CD8-positive, alpha-beta memory T cell (primary cell): ENCODE results near the gene NET1. TPM values are rescaled to one million over a fixed set of nuclear protein-coding genes. Genes with fewer than 3 reads are reported as not detected.

ENCODE experiments used
- CTCF ChIA-PET: fragments of 350-600 bp; sonication (Branson Sonifier 250); formaldehyde crosslinking; loops from one replicate; lab custom pipeline; 2021; ENCODE audit warnings: antibody characterized with exemption; lab: Charles Lee
- POLR2A ChIA-PET: fragments of 350-600 bp; sonication (Branson Sonifier 250); formaldehyde crosslinking; loops from one replicate; lab custom pipeline; 2021; ENCODE audit warnings: antibody characterized with exemption; lab: Charles Lee
- DNase-seq, 5 donors: peaks; one replicate each; pipeline versions ENCODE4 v3.0.0 to v3.0.0-alpha.2; 2020 to 2022; ENCODE audit warnings: mixed read lengths in 1 of 5
- H3K27ac ChIP-seq: one replicate; pipeline ENCODE4 v1.7.0; 2013; ENCODE audit warnings: low read depth, mild to moderate bottlenecking, low read length, moderate library complexity
- H3K27me3 ChIP-seq: 2 replicates; pipeline ENCODE4 v1.7.0; 2013; ENCODE audit warnings: low read length, mild to moderate bottlenecking; ENCODE audit not compliant: insufficient read depth, poor library complexity, severe bottlenecking
- H3K36me3 ChIP-seq: 2 replicates; pipeline ENCODE4 v1.7.0; 2013; ENCODE audit warnings: mild to moderate bottlenecking, low read length, moderate library complexity; ENCODE audit not compliant: insufficient read depth
- H3K4me1 ChIP-seq: 2 replicates; pipeline ENCODE4 v1.7.0; 2013; ENCODE audit warnings: mild to moderate bottlenecking, low read length, moderate library complexity; ENCODE audit not compliant: insufficient read depth
- H3K4me3 ChIP-seq: 2 replicates; pipeline ENCODE4 v1.7.0; 2013; ENCODE audit warnings: mild to moderate bottlenecking, low read length
- H3K9me3 ChIP-seq: 2 replicates; pipeline ENCODE4 v1.7.0; 2013; ENCODE audit warnings: mild to moderate bottlenecking, low read length
- H3K27ac Mint-ChIP-seq, 8 donors: one replicate each; pipeline ENCODE4 v1.8.0; 2020 to 2021; ENCODE audit warnings: mixed read lengths in 8 of 8, mild to moderate bottlenecking in 6 of 8, inconsistent platforms in 3 of 8, moderate library complexity in 3 of 8
- H3K27me3 Mint-ChIP-seq, 2 donors: one replicate each; pipeline ENCODE4 v1.8.0; 2020 to 2021; ENCODE audit warnings: mixed read lengths in 2 of 2, mild to moderate bottlenecking in 1 of 2, moderate library complexity in 1 of 2
- H3K36me3 Mint-ChIP-seq, 3 donors: one replicate each; pipeline ENCODE4 v1.8.0; 2020 to 2021; ENCODE audit warnings: mixed read lengths in 3 of 3, inconsistent platforms in 1 of 3, mild to moderate bottlenecking in 1 of 3
- H3K4me1 Mint-ChIP-seq, 3 donors: one replicate each; pipeline ENCODE4 v1.8.0; 2020 to 2021; ENCODE audit warnings: mixed read lengths in 3 of 3, inconsistent platforms in 1 of 3, mild to moderate bottlenecking in 1 of 3
- H3K4me3 Mint-ChIP-seq, 7 donors: one replicate each; pipeline ENCODE4 v1.8.0; 2020 to 2021; ENCODE audit warnings: mixed read lengths in 7 of 7, mild to moderate bottlenecking in 6 of 7, moderate library complexity in 4 of 7, inconsistent platforms in 2 of 7
- H3K9me3 Mint-ChIP-seq, 5 donors: one replicate each; pipeline ENCODE4 v1.8.0; 2020 to 2022; ENCODE audit warnings: mixed read lengths in 5 of 5, mild to moderate bottlenecking in 3 of 5, moderate library complexity in 2 of 5, inconsistent platforms in 1 of 5
- polyA plus RNA-seq: library from polyadenylated mRNA; unstranded; fragments of 300-500 nt; fragmentation: Illumina TruSeq; gene quantifications from one replicate; pipeline ENCODE4 v1.2.3, GENCODE V29; 2021
- total RNA-seq, 2 experiments: library from RNA; stranded (reverse); gene quantifications; one replicate each; pipeline ENCODE4 v1.2.3, GENCODE V29; 2021

Gene NET1
- total and polyA plus RNA-seq, 3 experiments from 2014 or later, result 1.8 to 21.5 (median 20.4) TPM

- Mint-ChIP-seq H3K4me3 (no peak overlapping the region), H3K4me1 (no peaks in the 10 kb centered on the region), H3K9me3 (peaks cover 15 to 45% (median 32%) of the 10 kb centered on the region in 5 donors), H3K27me3 (peaks cover 6 to 36% of the 10 kb centered on the region in 2 donors), H3K27ac (no peak overlapping the region), H3K36me3 (peaks cover 0 to 24% (median 0%) of the 10 kb centered on the region in 3 donors)
- POLR2A ChIA-PET, result no interaction called here
- no peak overlapping the region for H3K4me3 ChIP-seq
- DNase-seq, result no peak
- H3K27ac ChIP-seq, result no peak overlapping the region
- no peaks in the 10 kb centered on the region for H3K4me1 ChIP-seq
- CTCF ChIA-PET, result no interaction called here
- no peaks in the 10 kb centered on the region for H3K27me3 ChIP-seq
- no peaks in the 10 kb centered on the region for H3K36me3 ChIP-seq
- H3K9me3 ChIP-seq, result no peaks in the 10 kb centered on the region
Measured at GRCh38 chr10:5390607-5391205, 21.7 kb upstream of the NET1 start.

- H3K4me3 Mint-ChIP-seq, result no peak overlapping the region
- CTCF ChIA-PET, result no interaction called here
Measured at GRCh38 chr10:5391790-5392189, 20.6 kb upstream of the NET1 start.

GRCh38 chr10:5393529-5393928 lies 18.8 kb upstream of the NET1 start:
- peaks cover 10 to 34% of the 10 kb centered on the region in 2 donors for H3K27me3 Mint-ChIP-seq
- no peaks in the 10 kb centered on the region for H3K36me3 ChIP-seq
- no peak overlapping the region for H3K27ac Mint-ChIP-seq
- H3K9me3 ChIP-seq, result no peaks in the 10 kb centered on the region
- no peaks in the 10 kb centered on the region for H3K27me3 ChIP-seq
- H3K4me3 Mint-ChIP-seq, result no peak overlapping the region
- DNase-seq, result no peak
- no peak overlapping the region for H3K4me3 ChIP-seq
- H3K36me3 Mint-ChIP-seq, result peaks cover 0 to 18% (median 0%) of the 10 kb centered on the region in 3 donors
- POLR2A ChIA-PET, result no interaction called here
- no peak overlapping the region for H3K27ac ChIP-seq
- H3K4me1 ChIP-seq, result no peaks in the 10 kb centered on the region
- H3K9me3 Mint-ChIP-seq, result peaks cover 15 to 40% (median 30%) of the 10 kb centered on the region in 5 donors
- H3K4me1 Mint-ChIP-seq, result no peaks in the 10 kb centered on the region
- CTCF ChIA-PET, result no interaction called here

More at GRCh38 chr10:5391790-5392189, 20.6 kb upstream of the NET1 start:
- no peak for DNase-seq
- Mint-ChIP-seq H3K9me3 (peaks cover 15 to 45% (median 32%) of the 10 kb centered on the region in 5 donors), H3K27ac (no peak overlapping the region), H3K4me1 (no peaks in the 10 kb centered on the region), H3K27me3 (peaks cover 6 to 31% of the 10 kb centered on the region in 2 donors), H3K36me3 (peaks cover 0 to 24% (median 0%) of the 10 kb centered on the region in 3 donors)
- Histone ChIP-seq H3K36me3 (no peaks in the 10 kb centered on the region), H3K27ac (no peak overlapping the region), H3K4me1 (no peaks in the 10 kb centered on the region), H3K9me3 (no peaks in the 10 kb centered on the region), H3K4me3 (no peak overlapping the region), H3K27me3 (no peaks in the 10 kb centered on the region)
- POLR2A ChIA-PET, result no interaction called here

GRCh38 chr10:5395168-5395567 lies 17.2 kb upstream of the NET1 start:
- H3K36me3 ChIP-seq, result no peaks in the 10 kb centered on the region
- CTCF ChIA-PET, result no interaction called here
- H3K4me3 ChIP-seq, result no peak overlapping the region
- H3K27ac Mint-ChIP-seq, result no peak overlapping the region
- DNase-seq, result no peak
- H3K9me3 ChIP-seq, result no peaks in the 10 kb centered on the region
- no peaks in the 10 kb centered on the region for H3K27me3 ChIP-seq
- H3K27ac ChIP-seq, result no peak overlapping the region
- peaks cover 15 to 27% (median 19%) of the 10 kb centered on the region in 5 donors for H3K9me3 Mint-ChIP-seq
- POLR2A ChIA-PET, result no interaction called here
- H3K4me1 Mint-ChIP-seq, result no peaks in the 10 kb centered on the region
- H3K4me1 ChIP-seq, result no peaks in the 10 kb centered on the region
- peaks cover 0 to 14% (median 0%) of the 10 kb centered on the region in 3 donors for H3K36me3 Mint-ChIP-seq
- no peak overlapping the region for H3K4me3 Mint-ChIP-seq
- H3K27me3 Mint-ChIP-seq, result peaks cover 13 to 47% of the 10 kb centered on the region in 2 donors

GRCh38 chr10:5396556-5397300 lies 15.6 kb upstream of the NET1 start:
- Histone ChIP-seq H3K4me3 (no peak overlapping the region), H3K36me3 (no peaks in the 10 kb centered on the region), H3K27me3 (no peaks in the 10 kb centered on the region), H3K4me1 (no peaks in the 10 kb centered on the region), H3K9me3 (no peaks in the 10 kb centered on the region), H3K27ac (no peak overlapping the region)
- H3K4me1 Mint-ChIP-seq, result no peaks in the 10 kb centered on the region
- peaks cover 0 to 4% (median 0%) of the 10 kb centered on the region in 3 donors for H3K36me3 Mint-ChIP-seq
- H3K27me3 Mint-ChIP-seq, result peaks cover 13 to 50% of the 10 kb centered on the region in 2 donors
- H3K4me3 Mint-ChIP-seq, result no peak overlapping the region
- CTCF ChIA-PET, result no interaction called here
- no peak overlapping the region for H3K27ac Mint-ChIP-seq
- POLR2A ChIA-PET, result no interaction called here
- DNase-seq, result no peak
- peaks cover 4 to 11% (median 5%) of the 10 kb centered on the region in 5 donors for H3K9me3 Mint-ChIP-seq

- Mint-ChIP-seq H3K4me1 (no peaks in the 10 kb centered on the region), H3K27ac (no peak overlapping the region), H3K36me3 (no peaks in the 10 kb centered on the region), H3K9me3 (no peaks in the 10 kb centered on the region), H3K27me3 (peaks cover 9 to 37% of the 10 kb centered on the region in 2 donors), H3K4me3 (no peak overlapping the region)
- H3K9me3 ChIP-seq, result no peaks in the 10 kb centered on the region
- no peak overlapping the region for H3K4me3 ChIP-seq
- H3K36me3 ChIP-seq, result no peaks in the 10 kb centered on the region
- ChIA-PET CTCF (interaction anchor here (0.5 kb wide), 1 partner anchor 32 kb away, joined by 3 read pairs; no protein-coding TSS in a partner anchor), POLR2A (no interaction called here)
- DNase-seq, result no peak
- H3K27me3 ChIP-seq, result no peaks in the 10 kb centered on the region
- H3K27ac ChIP-seq, result no peak overlapping the region
- no peaks in the 10 kb centered on the region for H3K4me1 ChIP-seq
Measured at GRCh38 chr10:5399332-5399731, 13.0 kb upstream of the NET1 start.

- no peaks in the 10 kb centered on the region for H3K9me3 Mint-ChIP-seq
- no peaks in the 10 kb centered on the region for H3K36me3 Mint-ChIP-seq
- ChIA-PET CTCF (interaction anchor here (1.0 kb wide), 1 partner anchor 223 kb away, joined by 3 read pairs; no protein-coding TSS in a partner anchor), POLR2A (no interaction called here)
- H3K4me3 Mint-ChIP-seq, result peak overlapping the region in 1 of 7 donors; percentile 6
- H3K27me3 ChIP-seq, result no peaks in the 10 kb centered on the region
- H3K9me3 ChIP-seq, result no peaks in the 10 kb centered on the region
- H3K27ac Mint-ChIP-seq, result no peak overlapping the region
- no peaks in the 10 kb centered on the region for H3K36me3 ChIP-seq
- H3K27me3 Mint-ChIP-seq, result peaks cover 9 to 33% of the 10 kb centered on the region in 2 donors
- H3K27ac ChIP-seq, result no peak overlapping the region
- H3K4me3 ChIP-seq, result no peak overlapping the region
- no peaks in the 10 kb centered on the region for H3K4me1 Mint-ChIP-seq
- H3K4me1 ChIP-seq, result no peaks in the 10 kb centered on the region
- no peak for DNase-seq
Measured at GRCh38 chr10:5400468-5401240, 11.7 kb upstream of the NET1 start.

GRCh38 chr10:5402798-5403197 lies 9.6 kb upstream of the NET1 start:
- DNase-seq, result no peak
- H3K9me3 Mint-ChIP-seq, result no peaks in the 10 kb centered on the region
- no peaks in the 10 kb centered on the region for H3K9me3 ChIP-seq
- no peak overlapping the region for H3K27ac ChIP-seq
- H3K4me1 Mint-ChIP-seq, result no peaks in the 10 kb centered on the region
- POLR2A ChIA-PET, result no interaction called here
- H3K4me3 ChIP-seq, result no peak overlapping the region
- no peaks in the 10 kb centered on the region for H3K36me3 Mint-ChIP-seq
- CTCF ChIA-PET, result no interaction called here
- no peak overlapping the region for H3K27ac Mint-ChIP-seq
- H3K36me3 ChIP-seq, result no peaks in the 10 kb centered on the region
- H3K27me3 Mint-ChIP-seq, result peaks cover 8 to 23% of the 10 kb centered on the region in 2 donors
- no peaks in the 10 kb centered on the region for H3K27me3 ChIP-seq
- H3K4me3 Mint-ChIP-seq, result no peak overlapping the region
- no peaks in the 10 kb centered on the region for H3K4me1 ChIP-seq
